HG03342 (cell line): ENCODE data around the gene RABGAP1L.
"Not testable (repeated sequence)": the region's sequence is repeated elsewhere in the genome, so short reads cannot be mapped to it uniquely, and the experiment has no call there.

Experiments
- ATAC-seq: cut with Tn5 transposase; IDR thresholded peaks from one replicate; pipeline ENCODE4 v1.9.1; 2021; ENCODE audit warnings: mild to moderate bottlenecking, moderate library complexity; ENCODE audit not compliant: unreplicated experiment

RABGAP1L gene

GRCh38 chr1:174232761-174233160, 73.4 kb downstream of the RABGAP1L start:
- ATAC-seq: no peak

- not testable (repeated sequence) for ATAC-seq
Observed at GRCh38 chr1:174238845-174239501, 79.7 kb downstream of the RABGAP1L start.

GRCh38 chr1:174239541-174239940, 80.2 kb downstream of the RABGAP1L start:
- ATAC-seq: no peak

DNA sequence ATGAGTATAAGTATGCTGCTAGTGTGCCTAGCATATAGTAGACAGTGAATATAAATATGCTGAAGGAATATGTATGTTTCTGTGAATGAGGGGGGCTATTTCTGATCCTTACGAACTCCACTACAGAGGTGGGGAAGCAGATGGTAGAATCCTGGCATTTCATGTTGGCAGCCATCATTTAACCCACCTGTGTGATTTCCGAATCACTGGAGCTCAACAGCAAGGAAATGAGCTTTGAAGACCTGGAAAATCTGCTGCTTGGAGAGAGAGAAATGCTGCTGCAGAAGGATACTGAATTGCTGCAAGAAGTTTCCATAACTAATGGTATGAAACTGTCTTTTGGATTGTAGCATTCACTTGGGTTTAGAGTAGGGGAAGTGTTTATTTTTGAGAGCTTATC, 83.5 kb downstream of the RABGAP1L start:
- ATAC-seq: no peak

DNA sequence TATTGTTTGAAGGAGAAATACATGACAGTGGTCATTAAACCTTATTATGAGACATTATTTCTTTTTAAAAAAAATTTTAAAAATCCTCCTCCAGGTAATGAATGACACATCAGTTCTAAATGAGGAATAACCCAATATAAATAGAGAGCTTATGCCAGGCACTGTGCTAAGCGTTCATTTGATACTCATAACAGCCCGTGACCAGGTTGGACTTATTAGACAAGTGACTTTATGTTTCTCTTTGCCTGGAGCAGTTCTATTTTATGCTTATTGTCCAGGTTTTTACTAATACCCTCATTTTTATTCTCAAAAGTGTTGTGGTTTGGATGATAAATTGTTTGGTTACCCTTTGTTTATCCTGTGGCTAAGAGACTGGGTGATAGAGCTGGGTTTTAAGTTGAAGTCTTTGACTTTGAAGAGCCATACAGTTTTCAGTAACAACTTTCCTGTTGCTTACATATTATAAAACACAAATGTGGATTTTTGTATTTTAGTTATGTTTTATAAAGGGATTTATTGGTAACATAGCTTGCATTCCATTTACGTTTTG, 84.2 kb downstream of the RABGAP1L start:
- no peak for ATAC-seq

DNA sequence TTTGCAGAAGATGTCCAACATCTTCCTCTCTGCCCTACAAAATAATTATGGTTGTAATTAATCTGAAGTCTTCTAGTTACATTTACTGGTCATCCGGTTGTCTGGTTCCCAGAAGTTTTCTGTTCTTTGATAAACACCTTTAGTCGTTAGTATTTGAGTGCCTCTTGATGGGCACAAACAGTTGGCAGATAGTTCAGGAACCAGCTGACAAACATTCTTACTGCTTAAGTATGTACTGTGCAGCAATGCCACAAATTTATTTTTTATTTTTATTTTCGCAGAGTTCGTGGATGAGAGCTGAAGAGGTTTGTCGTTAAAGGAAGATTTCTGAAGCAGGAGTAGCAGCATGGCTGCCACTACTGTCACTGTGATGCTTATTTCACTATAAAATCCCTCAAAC, 84.7 kb downstream of the RABGAP1L start:
- ATAC-seq: no peak

- ATAC-seq: no peak
Observed at GRCh38 chr1:174247472-174247871, 88.2 kb downstream of the RABGAP1L start.

DNA sequence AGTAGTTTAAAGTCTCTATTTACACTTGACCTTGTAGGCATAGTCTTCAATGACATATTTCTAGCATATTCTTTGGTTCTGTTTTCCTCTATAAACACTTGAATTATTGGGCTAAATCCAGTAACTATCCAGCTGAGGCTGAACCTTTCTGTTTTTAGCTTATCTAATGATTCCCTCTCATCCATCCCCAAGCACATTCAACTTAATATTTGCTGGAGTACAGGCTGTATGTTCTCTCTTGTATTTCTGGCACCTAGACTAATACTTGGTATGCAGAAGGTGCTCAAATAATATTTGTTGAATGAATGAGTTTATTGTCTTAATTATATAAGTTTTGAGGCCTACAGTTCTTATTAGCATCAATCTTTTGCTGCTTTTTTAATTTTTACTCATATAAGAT, 88.7 kb downstream of the RABGAP1L start:
- no peak for ATAC-seq

DNA sequence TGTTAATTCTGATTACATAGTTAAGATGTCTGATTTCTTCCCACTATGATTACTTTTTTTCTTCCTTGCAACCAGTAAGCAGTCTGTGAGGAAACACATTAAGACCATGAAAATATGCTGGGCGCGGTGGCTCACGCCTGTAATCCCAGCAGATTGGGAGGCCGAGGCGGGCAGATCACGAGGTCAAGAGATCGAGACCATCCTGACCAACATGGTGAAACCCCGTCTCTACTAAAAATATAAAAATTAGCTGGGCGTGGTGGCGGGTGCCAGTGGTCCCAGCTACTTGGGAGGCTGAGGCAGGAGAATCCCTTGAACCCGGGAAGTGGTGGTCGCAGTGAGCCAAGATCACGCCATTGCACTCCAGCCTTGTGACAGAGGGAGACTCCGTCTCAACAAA, 97.1 kb downstream of the RABGAP1L start:
- not testable (repeated sequence) for ATAC-seq

DNA sequence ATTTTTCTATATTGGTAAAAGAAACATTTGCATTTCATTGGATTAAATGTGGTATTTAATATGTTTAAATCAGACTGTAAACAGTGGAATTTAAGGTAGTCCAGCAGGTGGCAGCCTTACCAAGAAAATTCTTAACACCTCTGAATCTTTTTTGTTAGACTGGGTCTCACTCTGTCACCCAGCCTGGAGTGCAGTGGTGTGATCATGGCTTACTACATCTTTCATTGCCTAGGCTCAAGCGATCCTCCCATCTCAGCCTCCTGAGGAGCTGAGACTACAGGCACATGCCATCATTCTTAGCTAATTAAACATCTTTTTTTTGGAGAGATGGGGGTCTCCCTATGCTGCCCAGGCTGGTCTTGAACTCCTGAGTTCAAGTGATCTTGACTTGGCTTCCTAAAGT, 98.8 kb downstream of the RABGAP1L start:
- no peak for ATAC-seq

DNA sequence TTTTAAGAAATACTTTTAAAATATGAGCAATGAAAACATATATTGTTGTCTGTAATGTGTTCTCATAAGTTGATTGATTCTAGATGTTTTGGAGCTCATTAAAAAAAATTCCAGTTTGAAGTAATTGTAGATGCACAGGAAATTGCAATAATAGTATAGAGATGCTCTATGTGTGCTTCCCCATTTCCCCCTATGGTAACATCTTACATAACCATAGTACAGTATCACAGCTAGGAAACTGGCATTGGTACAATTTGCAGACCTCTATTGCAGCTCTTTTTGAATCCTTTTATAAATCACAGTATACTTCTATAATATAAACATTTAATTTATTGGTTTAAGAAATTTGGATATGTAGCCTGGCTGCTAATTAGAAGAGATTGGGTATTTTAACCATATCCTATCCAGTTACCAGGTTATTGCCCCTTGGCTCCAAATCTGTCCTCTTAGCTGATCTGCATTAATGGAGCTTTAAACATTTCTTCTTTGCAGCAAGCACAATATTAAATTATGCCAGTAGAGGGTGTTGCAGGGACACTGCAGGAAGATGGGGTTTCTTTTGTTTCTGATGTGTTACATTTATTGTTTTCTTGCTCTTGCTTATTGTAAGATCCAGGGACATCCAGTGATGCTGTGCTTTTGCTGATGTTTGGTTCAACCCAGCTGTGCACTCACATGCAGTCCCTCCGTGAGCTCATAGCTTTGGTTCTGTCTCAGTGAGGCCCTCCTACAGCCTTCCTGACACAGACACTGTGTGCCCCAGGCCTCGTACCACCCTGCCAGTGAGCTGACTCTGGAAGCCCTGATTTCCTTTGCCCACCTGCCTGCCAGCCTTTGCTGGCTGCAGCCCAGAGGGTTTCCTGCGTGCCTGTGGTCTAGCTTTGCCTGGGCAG, 103.3 kb downstream of the RABGAP1L start:
- ATAC-seq: no peak

DNA sequence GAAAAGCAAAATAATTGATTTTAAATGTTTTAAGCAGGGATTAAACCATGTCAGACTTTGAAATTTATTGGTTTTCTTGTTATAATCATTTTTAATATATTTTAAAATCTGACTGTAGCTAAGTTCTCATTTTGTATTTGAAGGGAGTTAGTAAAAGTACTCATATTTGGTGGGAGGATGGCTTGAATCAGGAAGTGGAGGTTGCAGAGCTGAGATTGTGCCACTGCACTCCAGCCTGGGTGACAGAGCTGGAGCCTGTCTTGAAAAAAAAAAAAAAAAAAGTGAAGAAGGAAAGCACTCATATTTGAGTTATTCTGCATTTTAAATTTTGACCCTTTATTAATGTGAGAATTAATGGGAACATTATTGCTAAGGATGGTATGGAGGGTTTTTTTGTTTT, 106.0 kb downstream of the RABGAP1L start:
- no peak for ATAC-seq

GRCh38 chr1:174266476-174266875, 107.2 kb downstream of the RABGAP1L start:
- ATAC-seq: no peak

GRCh38 chr1:174266991-174267612, 107.8 kb downstream of the RABGAP1L start:
- ATAC-seq: no peak

DNA sequence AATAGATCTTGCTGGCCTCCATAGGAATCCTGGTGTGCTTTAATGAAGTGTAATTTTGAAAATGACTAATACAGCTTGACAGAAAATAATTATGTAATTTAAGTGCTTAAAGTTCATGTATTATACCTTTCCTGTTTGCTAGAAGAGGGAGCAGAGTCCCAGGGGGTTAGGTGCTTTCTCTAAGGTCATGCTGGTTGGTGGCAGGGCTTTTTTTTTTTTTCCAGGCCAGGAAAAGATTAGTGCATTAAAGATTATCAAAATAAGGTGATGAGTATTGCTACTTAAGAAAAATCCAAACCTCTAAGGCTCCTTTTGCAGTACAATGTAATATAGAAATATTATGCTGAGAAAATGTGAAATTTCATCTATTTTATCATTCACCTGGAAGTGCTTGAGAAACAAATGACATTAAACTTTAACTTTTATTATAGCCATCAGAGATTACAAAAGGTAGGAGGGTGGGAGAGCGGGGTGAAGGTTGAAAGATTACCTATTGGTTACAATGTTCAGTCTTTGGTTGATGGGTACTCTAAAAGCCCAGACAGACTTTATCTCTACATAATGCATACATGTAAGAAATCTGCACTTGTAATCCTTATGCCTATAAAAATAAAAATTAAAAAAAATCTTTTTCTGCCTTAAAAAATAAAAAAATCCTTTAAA, 110.8 kb downstream of the RABGAP1L start:
- no peak for ATAC-seq

GRCh38 chr1:174273190-174273589, 113.9 kb downstream of the RABGAP1L start:
- no peak for ATAC-seq

- ATAC-seq: no peak
Observed at GRCh38 chr1:174273776-174274175, 114.5 kb downstream of the RABGAP1L start.

GRCh38 chr1:174274452-174274851, 115.1 kb downstream of the RABGAP1L start:
- ATAC-seq: no peak

DNA sequence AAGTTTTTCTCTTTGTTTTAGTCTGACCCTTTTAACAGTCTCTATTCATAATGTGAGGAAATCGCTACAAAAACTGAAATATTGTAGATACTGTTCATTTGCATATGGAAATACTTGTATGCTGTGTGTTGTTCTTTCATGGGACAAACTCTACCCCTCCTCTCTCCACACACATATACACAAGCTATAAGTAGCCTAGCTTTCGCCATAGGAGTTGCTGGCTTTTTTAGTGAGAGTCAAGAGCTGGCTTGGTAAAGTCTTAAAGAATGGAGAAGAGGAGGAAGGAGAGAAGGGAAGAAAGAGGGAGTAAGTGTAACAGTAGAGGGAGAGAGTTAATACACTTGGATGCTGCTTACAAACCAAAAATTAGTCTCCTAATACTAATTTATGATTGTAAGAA, 115.6 kb downstream of the RABGAP1L start:
- ATAC-seq: no peak

DNA sequence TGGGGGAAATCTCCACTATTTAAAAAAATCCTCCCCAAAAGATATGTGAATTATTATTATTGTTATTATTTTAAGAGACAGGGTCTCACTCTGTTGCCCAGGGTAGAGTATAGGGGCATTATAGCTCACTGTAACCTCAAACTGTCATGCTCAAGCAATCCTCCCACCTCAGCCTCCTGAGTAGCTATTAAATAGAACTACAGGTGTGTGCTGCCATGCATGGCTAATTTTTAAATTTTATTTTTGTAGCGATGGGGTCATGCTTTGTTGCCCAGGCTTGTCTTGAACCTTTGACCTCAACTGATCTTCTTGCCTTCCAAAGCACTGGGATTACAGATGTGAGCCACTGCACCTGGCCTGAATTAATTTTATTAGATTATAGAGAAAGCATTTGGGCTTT, 116.8 kb downstream of the RABGAP1L start:
- no peak for ATAC-seq

DNA sequence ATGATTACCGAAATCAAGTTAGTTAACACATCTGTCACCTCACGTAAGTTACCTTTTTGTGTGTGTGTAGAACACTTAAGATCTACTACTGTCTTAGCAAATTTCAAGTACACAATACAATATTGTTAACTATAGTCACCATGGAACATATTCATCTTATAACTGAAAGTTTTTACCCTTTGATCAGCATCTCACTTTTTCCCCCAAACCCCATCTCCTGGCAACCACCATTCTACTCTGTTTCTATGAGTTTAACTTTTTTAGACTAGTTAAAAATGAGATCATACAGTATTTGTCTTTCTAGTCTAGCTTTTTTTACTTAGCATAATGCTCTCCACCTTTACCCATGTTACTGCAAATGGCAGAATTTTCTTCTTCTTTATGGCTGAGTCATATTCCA, 124.7 kb downstream of the RABGAP1L start:
- no peak for ATAC-seq
